ENCODE results near the gene GPC5.

Gene GPC5

DNA sequence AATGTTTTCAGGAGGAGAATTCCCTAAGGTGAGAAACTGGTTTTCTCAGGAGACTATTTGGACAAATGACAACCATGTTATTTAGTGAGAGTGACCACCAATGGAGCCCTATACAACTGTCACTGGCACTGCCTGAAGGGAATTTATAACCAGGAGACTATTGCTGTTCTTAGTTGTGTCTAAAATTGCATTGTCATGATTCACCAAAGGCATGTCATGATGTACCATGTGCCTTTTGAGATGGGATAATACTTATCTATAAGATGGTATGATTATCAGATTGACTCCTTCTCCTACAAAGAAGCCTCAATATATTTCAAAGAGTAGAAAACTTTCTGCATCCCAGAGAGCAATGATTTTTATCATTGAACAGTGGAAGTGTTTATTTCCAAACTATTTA is 1088.8 kb downstream of the GPC5 start:
- no peaks in the 10 kb centered on the region for H3K9me3 ChIP-seq (ENCODE audit: low read length)
- H2AFZ ChIP-seq (ENCODE audit: low read length): no peak overlapping the region
- H3F3A ChIP-seq (ENCODE audit: insufficient read depth, low read length): no peaks in the 10 kb centered on the region
- TF ChIP-seq, protein P1, sequence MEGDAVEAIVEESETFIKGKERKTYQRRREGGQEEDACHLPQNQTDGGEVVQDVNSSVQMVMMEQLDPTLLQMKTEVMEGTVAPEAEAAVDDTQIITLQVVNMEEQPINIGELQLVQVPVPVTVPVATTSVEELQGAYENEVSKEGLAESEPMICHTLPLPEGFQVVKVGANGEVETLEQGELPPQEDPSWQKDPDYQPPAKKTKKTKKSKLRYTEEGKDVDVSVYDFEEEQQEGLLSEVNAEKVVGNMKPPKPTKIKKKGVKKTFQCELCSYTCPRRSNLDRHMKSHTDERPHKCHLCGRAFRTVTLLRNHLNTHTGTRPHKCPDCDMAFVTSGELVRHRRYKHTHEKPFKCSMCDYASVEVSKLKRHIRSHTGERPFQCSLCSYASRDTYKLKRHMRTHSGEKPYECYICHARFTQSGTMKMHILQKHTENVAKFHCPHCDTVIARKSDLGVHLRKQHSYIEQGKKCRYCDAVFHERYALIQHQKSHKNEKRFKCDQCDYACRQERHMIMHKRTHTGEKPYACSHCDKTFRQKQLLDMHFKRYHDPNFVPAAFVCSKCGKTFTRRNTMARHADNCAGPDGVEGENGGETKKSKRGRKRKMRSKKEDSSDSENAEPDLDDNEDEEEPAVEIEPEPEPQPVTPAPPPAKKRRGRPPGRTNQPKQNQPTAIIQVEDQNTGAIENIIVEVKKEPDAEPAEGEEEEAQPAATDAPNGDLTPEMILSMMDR (IDR thresholded peaks at IDR 0.05; ENCODE audit: low read length): no peak
- no peak for TF ChIP-seq EZH2 (IDR thresholded peaks at IDR 0.05; ENCODE audit: borderline replicate concordance, low read length)
- H3K27ac ChIP-seq (ENCODE audit: low read depth, low read length, poor library complexity, severe bottlenecking): no peak overlapping the region
- H4K20me1 ChIP-seq (ENCODE audit: insufficient read depth, low read length): no peaks in the 10 kb centered on the region
- no peak overlapping the region for H3K4me3 ChIP-seq (ENCODE audit: low read depth, low read length, poor library complexity, severe bottlenecking)
- H3K4me1 ChIP-seq (ENCODE audit: insufficient read depth, low read length, severe bottlenecking): no peaks in the 10 kb centered on the region
- no peaks in the 10 kb centered on the region for H3K9me2 ChIP-seq (ENCODE audit: low read depth, low read length)
- no peak overlapping the region for H3K9ac ChIP-seq (ENCODE audit: low read length)
- H3K79me2 ChIP-seq (ENCODE audit: insufficient read depth, low read length): no peaks in the 10 kb centered on the region
- H3K36me3 ChIP-seq (ENCODE audit: insufficient read depth, low read length): no peaks in the 10 kb centered on the region
- no peaks in the 10 kb centered on the region for H3K27me3 ChIP-seq (ENCODE audit: insufficient read depth, low read length)
- no peak overlapping the region for H3K4me2 ChIP-seq (ENCODE audit: low read length)

- TF ChIP-seq, protein P1 (IDR thresholded peaks at IDR 0.05; ENCODE audit: low read length): no peak
- no peak for TF ChIP-seq EZH2 (IDR thresholded peaks at IDR 0.05; ENCODE audit: borderline replicate concordance, low read length)
- Histone ChIP-seq H3K9me2 (ENCODE audit: low read depth, low read length) (no peaks in the 10 kb centered on the region), H3K79me2 (ENCODE audit: insufficient read depth, low read length) (no peaks in the 10 kb centered on the region), H3K9ac (ENCODE audit: low read length) (no peak overlapping the region), H4K20me1 (ENCODE audit: insufficient read depth, low read length) (no peaks in the 10 kb centered on the region), H2AFZ (ENCODE audit: low read length) (no peak overlapping the region), H3F3A (ENCODE audit: insufficient read depth, low read length) (no peaks in the 10 kb centered on the region), H3K4me2 (ENCODE audit: low read length) (no peak overlapping the region), H3K36me3 (ENCODE audit: insufficient read depth, low read length) (no peaks in the 10 kb centered on the region), H3K4me3 (ENCODE audit: low read depth, low read length, poor library complexity, severe bottlenecking) (no peak overlapping the region), H3K4me1 (ENCODE audit: insufficient read depth, low read length, severe bottlenecking) (no peaks in the 10 kb centered on the region), H3K27me3 (ENCODE audit: insufficient read depth, low read length) (no peaks in the 10 kb centered on the region), H3K27ac (ENCODE audit: low read depth, low read length, poor library complexity, severe bottlenecking) (no peak overlapping the region), H3K9me3 (ENCODE audit: low read length) (no peaks in the 10 kb centered on the region)
These were observed 1089.9 kb downstream of the GPC5 start for GRCh38 chr13:92488249-92488852.

GRCh38 chr13:92491839-92492238 is 1093.4 kb downstream of the GPC5 start:
- Histone ChIP-seq H3K9me3 (ENCODE audit: low read length) (no peaks in the 10 kb centered on the region), H3K4me3 (ENCODE audit: low read depth, low read length, poor library complexity, severe bottlenecking) (no peak overlapping the region), H3K9ac (ENCODE audit: low read length) (no peak overlapping the region), H2AFZ (ENCODE audit: low read length) (no peak overlapping the region), H3K9me2 (ENCODE audit: low read depth, low read length) (no peaks in the 10 kb centered on the region), H3K36me3 (ENCODE audit: insufficient read depth, low read length) (no peaks in the 10 kb centered on the region), H4K20me1 (ENCODE audit: insufficient read depth, low read length) (no peaks in the 10 kb centered on the region), H3K27me3 (ENCODE audit: insufficient read depth, low read length) (no peaks in the 10 kb centered on the region), H3K27ac (ENCODE audit: low read depth, low read length, poor library complexity, severe bottlenecking) (no peak overlapping the region), H3K4me1 (ENCODE audit: insufficient read depth, low read length, severe bottlenecking) (no peaks in the 10 kb centered on the region), H3F3A (ENCODE audit: insufficient read depth, low read length) (no peaks in the 10 kb centered on the region), H3K4me2 (ENCODE audit: low read length) (no peak overlapping the region), H3K79me2 (ENCODE audit: insufficient read depth, low read length) (no peaks in the 10 kb centered on the region)
- TF ChIP-seq, protein P1 (IDR thresholded peaks at IDR 0.05; ENCODE audit: low read length): no peak
- TF ChIP-seq EZH2 (IDR thresholded peaks at IDR 0.05; ENCODE audit: borderline replicate concordance, low read length): no peak

Measured in OCI-LY1 (cell line).